Hippocampal formation (tissue), 2 donors: ENCODE results near the gene AMHR2.

Experiments used
- DNase-seq, 2 donors: peaks; one replicate each; lab custom pipeline; 2025; lab: John Stamatoyannopoulos, UW

AMHR2 gene

GRCh38 chr12:53480491-53481442, 57.1 kb downstream of the AMHR2 start:
- DNase-seq, result no peak
